ENCODE results near the gene PCK1.

Gene PCK1

DNA sequence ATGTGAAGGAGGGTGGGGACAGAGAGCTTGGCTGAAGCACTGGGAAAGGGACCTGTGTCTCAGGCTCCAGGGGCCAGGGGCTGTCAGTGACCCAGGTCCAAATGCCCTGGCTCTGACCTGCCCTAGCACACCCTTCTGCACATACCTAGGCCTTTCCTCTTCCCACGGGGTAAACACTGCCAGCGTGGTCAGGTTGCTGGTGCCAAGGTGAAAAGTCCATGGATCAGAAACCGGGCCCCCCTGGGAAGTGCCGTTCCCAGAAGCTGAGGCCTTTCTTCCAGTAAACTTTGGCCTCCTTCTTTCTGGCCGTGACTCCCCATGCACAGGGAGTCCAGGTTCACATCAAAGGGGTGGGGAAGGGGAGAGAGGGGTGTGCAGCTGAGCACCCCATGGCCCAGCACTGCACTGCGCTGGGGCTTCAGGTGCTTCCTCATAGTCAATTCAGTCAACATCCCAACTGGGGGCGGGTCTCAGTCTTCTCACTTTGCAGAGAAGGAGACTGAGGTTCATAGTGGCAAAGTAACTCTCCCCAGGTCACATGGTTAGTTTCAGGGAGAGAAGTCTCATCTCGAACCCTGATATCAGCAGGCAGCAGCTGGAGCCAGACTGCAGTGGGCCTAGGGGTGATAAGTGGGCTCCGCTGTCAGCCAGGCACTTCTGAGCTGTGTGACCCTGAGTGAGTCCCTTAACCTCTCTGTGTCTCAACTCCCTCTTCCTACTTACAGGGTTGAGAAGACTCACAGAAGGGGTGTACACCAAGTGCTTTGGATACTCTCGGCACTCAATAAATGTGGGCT is 17.0 kb downstream of the PCK1 start:
- no peak for DNase-seq (ENCODE audit: low spot score)

DNA sequence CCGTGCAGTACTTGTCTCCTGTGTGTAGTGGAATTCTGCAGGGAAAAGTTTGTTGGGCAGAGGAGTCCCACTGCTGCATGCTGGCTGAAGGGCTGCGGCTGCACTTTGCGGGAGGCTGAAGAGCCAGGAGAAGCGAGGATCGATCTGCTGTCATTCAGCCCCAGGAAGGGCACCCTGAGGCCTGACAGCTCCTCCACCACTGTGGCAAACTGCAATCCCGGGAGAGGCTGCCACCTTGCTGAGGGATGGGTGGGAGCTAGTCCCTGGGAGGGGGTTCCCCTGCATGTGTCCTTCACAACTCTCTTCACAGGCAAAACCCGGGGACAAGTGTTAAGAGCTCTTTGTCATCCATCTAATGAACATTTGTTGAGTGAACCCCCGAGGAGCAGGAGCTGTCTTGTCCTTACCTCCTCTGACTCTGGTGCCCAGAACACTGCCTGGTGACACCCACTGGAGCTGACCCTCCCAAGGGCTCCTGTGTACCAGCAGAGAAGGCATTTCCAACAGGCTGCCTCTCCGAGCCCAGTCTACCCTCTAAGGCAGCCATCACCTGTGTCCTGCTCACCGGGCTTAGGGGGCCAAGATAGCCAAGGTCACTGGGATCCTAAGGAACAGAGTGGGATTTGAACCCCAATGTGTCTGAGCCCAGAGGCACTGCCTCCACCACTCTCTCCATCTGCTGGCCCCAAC is 17.7 kb downstream of the PCK1 start:
- DNase-seq (ENCODE audit: low spot score), result no peak

DNA sequence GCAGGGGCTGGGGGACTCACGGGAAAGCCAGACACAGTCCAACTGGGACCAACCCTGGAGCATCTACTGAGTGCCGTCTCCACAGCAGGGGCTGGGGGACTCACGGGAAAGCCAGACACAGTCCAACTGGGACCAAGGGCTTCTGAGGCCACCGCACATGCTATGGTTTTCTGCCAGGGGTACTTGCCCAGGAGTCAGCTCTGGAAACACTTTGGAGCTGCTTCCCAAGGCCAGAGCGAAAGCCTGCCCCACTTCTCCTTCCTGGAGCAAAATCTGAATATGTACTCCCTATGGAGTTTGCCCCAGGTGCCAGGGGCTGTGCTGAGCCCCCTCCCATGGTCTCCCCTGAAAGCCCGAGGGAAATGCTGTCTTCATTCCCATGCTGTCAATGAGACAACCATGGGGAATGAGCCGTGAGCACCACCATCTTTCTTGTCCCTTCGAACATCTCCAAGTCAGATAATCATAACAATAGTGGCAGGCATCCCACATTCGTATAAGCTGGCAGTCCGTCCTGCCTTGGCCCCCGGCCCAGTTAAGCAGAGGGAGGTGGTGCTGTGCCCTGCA is 18.5 kb downstream of the PCK1 start:
- no peak for DNase-seq (ENCODE audit: low spot score)

DNA sequence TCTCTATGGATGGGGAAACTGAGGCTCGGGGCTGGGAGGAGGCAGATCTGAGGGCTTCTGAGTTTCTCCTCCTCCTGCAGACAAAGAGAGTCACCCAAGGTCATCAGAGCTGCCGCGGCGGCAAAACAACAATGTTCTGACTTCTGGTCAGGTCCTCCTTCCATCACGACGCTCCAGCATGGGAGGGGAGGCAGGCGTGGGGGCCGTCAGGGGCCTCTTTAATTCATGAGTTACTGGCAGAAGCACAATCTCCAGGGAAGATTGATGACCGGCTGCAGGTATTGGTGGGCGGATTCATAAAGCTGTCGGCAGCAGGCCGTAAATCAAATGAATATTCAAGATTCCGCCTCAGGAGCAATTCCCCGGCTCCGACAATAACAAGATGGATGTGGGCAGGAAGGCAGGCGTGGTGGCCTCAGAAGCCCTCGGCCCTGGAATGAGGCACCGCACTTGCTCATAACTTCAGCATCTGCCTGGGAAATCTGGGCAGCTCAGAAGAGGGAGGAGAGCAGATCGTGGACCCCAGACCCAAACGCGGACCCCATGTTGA is 19.1 kb downstream of the PCK1 start:
- DNase-seq (ENCODE audit: low spot score), result no peak

DNA sequence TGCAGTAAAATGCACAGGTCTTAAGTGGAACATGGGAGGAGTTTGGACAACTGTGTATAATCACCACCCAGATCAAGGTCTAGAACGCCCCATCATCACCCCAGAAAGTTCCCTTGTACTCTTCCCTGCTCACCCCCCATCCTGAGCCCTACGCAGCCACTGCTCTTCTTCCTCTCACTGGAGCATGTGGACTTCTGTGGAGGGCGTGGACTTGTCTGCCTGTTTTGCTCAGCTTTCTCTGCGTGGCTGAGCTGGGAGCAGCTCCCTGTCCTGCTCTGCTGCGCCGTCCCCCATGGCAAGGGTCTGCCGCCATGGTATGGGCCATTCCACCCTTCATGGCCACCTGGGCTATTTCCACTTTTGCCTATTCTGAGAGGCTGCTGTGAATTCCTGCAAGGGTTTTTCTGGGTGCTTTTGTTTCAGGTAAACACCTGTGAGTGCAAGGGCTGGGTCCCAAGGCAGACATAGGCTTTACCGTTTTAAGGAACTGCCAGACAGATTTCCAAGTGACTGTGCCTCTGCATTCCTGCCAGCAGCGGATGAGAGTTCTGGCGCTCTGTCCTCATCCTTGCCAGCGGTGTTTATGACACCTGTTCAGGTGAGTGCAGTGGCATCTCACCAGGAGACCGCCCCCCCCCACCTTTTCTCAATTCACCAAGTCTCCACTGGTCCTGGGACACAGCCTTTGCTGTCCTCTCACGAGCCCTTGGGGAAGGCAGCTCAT is 19.7 kb downstream of the PCK1 start:
- DNase-seq (ENCODE audit: low spot score), result no peak

DNA sequence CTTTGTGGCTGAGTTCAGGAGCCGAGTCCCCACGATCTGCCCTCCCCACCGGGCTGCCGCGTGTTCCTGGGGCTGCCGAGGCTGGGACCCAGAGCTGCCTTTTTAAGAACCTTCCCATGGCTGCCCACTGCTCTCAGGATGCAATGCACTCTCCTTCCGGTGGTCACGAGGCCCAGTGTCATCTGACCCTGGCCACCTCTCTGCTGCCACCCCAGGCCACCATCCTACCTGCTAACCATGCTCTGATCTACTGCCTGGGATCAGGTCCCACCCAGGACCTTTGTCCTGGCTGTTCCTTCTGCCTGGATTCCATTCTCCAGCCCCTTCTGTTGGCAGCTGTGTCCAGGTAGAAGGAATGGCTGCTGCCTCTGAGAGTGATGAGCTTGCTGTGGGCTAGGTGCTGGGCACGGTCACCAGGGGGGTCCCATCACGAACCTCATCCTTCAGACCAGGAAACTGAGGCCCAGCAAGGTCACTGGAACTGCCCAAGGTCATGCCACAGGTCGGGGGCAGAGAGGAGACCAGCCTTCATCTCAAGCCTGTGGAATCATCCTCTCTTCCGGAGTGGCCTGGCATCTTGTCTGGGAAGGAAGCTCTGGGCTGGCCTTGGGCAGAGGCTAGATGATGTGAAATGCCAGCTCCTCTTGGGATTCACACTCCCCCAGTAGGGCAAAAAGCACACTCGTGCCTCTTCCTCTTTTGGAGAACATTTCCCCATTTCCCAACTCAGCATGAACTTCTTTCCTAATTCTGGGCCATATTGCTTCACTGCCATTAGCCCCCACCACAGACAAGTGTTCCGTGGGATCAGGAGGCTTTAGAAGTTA is 20.5 kb downstream of the PCK1 start:
- DNase-seq (ENCODE audit: low spot score), result no peak

DNA sequence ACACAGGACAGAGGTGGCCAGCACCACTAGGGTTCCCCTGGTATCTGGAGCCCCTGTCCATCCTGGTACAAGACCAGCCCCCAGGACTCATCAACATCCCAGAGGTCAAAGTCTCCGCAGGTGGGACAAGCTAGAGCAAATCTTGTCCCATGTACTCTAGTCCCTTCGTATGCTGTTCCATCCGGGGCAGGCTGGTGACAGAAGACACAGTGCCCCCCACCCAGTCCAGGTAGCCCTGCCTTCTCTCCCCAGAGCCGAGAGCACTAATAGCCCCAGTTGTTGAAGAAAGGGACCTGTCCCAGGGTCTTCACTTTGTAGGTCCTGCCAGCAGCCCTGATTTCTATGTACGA is 21.1 kb downstream of the PCK1 start:
- DNase-seq (ENCODE audit: low spot score), result no peak

DNA sequence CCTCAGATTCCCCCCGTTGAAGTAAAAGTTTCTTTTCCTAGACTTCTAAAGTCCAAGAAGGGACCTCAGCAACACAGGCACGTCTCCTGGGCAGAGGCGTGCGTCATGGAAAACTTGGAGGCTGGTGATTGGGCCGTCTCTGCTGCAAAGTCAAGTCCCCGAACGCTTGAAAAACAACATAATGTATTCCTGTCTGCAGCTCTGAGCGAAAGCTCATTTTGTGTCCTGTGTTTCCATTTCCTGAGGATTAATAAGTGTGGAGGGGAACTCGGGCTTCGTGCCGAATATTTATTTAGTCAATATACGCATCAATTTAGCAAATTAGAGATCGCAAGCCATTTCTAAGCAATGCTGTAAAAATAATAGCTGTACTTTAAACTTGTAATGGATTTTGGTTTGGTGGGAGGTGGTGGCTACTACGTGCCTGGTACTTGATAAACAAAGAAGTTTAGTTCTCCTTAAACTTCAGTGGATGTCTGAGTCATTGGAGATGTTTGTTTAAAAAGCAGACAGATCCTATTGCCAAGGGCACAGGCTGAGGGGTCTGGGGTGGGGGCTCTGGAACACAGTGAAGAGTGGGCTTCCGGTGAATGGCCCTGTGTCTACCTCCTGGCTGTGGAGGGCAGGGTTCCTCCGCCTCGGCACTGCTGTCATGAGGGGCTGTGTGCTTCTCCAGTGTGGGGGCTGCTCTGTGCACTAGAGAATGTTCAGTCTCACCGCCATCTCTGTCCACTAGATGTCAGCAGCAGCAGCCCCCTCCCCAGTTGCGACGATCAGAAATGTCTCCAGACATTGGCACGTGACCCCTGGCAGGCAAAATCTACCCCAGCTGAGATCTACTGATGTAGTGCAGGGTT is 21.8 kb downstream of the PCK1 start:
- DNase-seq (ENCODE audit: low spot score), result no peak

DNA sequence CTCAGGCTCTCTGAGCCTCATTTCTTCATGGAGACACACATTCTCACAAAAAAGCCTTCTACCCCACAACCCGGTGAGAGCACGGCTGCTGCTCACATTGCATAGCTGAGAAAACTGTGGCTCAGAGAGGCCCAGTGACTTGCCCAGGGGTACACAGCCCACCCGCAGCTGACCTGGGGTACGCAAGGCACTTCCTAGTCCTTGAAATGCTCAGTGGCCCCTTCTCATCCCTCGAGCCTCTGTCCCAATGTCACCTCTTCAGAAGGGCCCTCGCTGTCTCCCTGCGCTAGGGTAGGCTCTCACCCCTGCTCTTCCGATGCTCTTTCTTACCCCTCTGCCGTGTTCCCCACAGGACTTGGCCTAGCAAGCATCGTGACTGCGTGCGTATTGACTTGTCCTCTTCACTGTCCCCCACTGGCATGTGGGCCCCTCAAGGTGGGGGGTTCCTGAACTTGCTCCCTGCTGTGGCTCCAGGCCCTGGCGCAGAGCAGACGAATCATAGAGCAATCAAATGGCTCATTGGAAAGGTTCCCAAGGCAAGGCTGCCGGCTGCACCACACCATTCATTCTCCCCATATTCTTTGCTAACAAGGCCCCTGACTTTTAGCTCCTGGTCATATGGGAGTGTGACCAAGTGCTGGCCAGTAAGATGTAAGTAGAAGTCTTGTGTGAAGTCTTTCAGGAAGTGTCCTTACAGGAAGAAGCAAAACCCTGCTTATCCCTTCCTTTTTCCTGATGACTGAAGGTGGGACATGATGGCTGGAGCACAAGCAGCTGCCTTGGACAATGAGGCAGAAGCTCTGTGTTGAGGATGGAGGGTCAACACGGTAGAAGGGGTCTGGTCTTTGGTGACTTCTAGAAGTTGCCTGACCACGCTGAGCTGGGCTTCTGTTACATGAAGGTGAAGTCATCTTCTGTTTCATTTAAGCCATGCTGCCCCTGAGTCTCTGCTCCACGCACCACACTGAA is 22.7 kb downstream of the PCK1 start:
- no peak for DNase-seq (ENCODE audit: low spot score)

DNA sequence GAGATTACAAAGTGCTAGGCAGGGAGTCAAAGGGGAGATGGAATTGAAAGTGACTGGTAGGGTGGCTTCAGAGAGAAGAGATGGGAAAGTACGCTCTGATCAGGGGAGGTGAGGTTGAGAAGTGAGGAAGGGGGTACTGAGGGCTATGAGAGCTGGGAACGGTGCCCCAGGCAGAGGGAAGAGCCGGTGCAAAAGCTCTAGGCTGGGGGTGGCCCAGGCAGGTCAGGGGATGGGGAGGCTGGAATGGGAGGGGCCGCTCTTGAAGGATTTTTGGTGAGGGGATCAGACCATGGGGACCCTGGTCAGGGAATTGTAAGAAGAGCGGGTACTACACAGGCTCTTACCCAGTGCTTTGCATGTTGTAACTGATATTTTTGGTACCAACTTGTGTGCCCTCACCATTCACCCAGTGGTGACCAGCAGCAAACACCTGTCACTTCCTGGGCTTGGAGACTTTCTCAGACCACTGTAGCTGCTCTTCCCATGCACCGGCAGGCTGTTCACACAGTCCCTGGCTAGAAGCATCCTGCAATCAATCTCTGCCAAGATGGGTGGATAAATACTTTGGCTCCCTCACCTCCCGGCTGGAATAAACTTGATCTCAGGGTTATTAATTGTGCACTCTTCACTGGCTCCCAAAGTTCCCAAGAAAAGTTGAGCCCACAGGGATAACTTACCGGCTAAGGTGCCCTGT is 24.0 kb downstream of the PCK1 start:
- no peak for DNase-seq (ENCODE audit: low spot score)

DNA sequence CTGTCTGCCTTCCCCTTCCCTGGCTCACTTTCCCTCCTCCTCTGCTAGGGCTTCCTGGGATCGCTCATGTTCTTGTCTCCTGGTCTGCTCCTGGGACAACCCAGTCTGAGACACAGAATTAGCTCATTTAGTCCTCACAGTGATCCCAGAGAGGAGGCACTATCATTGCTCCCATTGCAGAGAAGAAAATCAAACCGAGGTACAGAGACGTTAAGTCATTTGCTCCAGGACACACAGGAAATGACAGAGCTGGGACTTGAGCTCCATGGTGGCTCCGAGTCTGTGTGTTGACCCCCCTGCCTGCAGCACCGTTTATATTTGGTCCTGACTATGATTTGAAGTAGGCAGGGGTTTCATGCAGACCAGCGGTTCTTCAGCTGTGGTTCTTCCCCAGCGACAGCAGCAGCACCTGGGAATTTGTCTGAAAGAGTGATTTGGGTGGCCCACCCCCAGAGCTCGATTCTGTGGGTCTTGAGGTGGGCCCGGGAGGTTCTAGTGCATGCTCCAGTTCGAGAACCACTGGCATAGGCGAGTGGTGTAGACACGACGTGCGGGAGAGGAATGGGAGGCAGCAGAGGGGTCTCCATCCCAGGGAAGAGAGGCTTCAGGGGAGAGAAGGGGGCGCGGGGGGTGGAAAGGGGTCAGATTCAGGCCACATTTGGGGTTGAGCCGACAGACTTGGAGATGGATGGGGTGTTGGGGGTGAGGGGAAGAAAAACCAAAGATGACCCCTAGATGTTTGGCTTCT is 24.7 kb downstream of the PCK1 start:
- no peak for DNase-seq (ENCODE audit: low spot score)

DNA sequence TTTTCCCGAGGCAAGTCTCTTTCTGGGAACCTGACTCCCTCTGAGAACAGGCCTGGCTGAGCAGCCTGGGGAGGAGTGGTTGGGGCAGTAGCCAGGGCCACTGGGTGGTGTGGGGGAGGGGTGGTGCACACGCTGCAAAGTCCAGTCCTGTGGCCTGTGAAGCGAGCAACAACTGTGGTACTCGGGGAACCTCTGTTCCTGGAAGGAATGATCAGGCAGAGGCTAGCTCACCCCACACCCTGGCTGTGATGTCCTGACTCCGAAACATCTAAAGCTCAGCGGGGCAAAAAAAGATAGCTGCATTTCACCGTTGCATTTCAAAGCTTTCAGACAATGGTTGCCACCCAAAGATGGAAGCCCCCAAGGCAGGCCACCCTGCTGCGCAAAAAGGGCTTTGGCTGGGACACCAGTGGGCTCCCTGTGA is 25.5 kb downstream of the PCK1 start:
- no peak for DNase-seq (ENCODE audit: low spot score)

DNA sequence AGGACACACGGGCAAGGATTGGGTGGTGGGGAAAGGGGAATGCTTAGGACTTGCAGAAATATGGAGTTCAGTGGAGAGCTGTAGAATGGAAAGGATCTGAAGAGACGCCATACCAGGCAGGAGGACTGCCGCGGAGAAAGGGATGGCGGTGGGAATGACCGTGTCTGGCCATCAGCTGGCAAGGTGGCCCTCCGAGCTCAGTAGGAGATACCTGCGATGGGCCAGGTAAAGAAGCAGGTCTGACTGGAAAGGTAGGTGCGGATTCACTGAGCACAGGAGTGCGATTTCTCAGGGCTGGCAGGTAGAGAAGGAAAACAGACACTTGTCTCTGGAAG is 26.0 kb downstream of the PCK1 start:
- no peak for DNase-seq (ENCODE audit: low spot score)

DNA sequence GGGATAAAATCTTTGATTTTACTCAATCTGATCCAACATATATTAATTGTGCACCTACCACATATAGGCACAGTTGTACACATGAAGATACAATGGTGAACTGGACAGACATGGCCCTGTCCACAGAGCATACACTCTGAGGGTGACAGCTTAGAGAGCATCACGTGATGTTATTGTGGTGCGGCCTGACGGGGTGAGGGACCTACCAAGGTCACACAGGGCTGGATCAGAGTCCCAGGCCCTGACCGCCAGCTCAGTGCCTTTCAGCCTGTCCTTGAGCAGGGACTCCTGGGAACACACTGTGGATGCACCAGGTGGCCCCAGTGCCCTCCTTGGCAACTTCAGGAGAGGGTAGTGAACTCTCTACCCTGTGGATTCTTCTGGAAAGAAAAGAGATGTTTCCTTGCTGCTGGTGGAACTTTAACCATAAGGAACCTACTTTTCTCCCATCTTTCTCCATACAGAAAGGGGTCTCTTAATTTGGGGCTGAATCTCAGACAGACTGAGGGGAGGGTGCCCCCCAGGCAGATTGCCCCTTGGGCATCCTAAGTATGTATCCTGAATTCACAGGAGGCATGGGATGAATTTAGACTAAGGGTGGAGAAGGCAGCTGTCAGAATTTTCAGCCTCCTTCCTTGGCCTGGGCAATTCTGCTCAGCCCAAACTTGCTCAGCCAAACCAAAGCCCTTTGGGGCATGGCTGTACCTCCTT is 26.5 kb downstream of the PCK1 start:
- DNase-seq (ENCODE audit: low spot score), result no peak

DNA sequence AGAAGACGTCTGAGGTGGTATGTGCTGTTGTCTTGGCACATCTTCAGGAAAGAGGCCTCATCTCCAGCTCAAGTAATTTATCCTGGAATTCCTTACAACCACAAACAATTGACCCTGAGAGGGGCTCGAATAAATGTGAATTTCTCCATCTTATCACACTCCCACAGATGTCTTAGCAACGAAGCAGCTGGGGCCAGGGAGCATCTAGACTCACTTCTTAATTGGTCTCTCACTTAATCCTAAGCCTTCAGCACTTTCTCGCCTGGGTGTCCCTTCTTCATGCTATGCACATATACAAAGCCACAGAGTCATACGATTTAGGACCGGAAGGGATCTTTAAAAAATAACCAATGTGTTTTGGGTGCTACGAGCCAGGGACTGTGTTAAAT is 27.1 kb downstream of the PCK1 start:
- DNase-seq (ENCODE audit: low spot score), result no peak

DNA sequence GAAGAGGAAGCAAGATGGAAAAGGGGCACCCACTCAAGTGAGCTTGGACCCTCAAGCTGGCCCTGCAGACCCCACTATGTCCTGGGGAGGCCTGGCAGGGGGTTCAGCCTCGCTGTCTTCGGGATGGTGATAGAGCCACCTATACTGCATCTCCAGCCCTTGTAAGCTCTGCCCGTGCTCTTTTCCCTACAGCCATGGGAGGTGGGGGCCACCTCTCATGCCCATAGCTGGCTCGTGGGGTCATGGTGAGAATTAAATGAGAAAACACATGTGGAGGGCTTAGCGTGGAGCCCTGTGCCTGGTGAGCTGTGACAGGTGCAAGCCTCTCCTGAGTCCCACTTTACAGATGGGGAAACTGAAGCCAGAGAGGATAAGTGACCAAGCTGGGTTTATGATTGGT is 27.7 kb downstream of the PCK1 start:
- no peak for DNase-seq (ENCODE audit: low spot score)

DNA sequence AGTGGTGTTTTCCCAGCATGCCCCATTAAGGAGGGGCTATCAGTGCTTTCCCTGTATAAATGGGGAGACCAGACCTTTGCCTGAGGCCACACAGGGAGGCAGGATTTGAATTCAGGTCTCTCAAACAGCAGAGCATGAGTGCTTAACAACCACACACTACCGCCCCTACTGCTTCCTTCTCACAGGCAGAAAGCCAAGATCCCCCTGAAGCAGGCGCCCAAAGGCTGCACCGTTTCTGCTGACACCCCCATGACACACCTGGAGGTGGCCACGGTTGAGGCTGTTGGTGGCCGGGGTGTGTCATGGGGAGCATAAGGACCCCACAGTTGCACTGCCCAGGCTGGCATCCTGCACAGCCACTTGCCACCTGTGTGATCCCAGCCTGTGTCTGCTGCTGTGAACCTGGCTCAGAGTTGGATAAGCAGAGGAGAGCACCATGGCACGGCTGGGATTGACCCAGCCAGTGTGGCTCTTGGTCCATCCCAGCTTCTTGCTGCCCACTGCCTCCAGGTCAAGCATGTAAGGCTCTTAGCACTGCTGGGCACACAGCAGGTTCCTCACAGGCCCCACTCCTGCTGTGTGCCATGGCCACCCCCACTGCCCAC is 28.3 kb downstream of the PCK1 start:
- DNase-seq (ENCODE audit: low spot score), result no peak
